HepG2 (cell line): ENCODE data around the gene ARHGEF3. TPM values are rescaled to one million over a fixed set of nuclear protein-coding genes. Genes with fewer than 3 reads are reported as not detected.
A peak's percentile ranks its signal among the peaks of the same experiment; 100 is the strongest.

Experiments used
- BCLAF1 ChIP-seq: fragments of 450-650 bp; IDR thresholded peaks from 2 replicates; pipeline ENCODE4 v1.6.1; 2017; ENCODE audit warnings: mild to moderate bottlenecking
- GATAD2A ChIP-seq: IDR thresholded peaks from 2 replicates; pipeline ENCODE4 v1.6.1; 2016
- HNF1A ChIP-seq, 2 experiments: sonication (generic) in 1 of 2; formaldehyde crosslinking in 1 of 2; IDR thresholded peaks; 2 replicates each; pipeline versions ENCODE4 v1.4.0 to v1.6.1; 2016 to 2020; ENCODE audit warnings: borderline replicate concordance in 1 of 2, low read depth in 1 of 2, mild to moderate bottlenecking in 1 of 2, missing genetic modification reagents in 1 of 2
- PREB ChIP-seq: sonication (generic); formaldehyde crosslinking; IDR thresholded peaks from 2 replicates; pipeline ENCODE4 v1.4.0; 2020; ENCODE audit warnings: missing genetic modification reagents
- TARDBP ChIP-seq: sonication (generic); formaldehyde crosslinking; IDR thresholded peaks from 2 replicates; pipeline ENCODE4 v1.8.0; 2022; ENCODE audit warnings: mild to moderate bottlenecking, missing genetic modification reagents
- THRA ChIP-seq: sonication (generic); formaldehyde crosslinking; IDR thresholded peaks from 2 replicates; pipeline ENCODE4 v1.4.0; 2020; ENCODE audit warnings: missing genetic modification reagents, borderline replicate concordance
- TSC22D2 ChIP-seq: sonication (generic); formaldehyde crosslinking; IDR thresholded peaks from 2 replicates; pipeline ENCODE4 v1.5.1; 2020; ENCODE audit warnings: missing genetic modification reagents, mild to moderate bottlenecking, borderline replicate concordance
- ZHX2 ChIP-seq, 2 experiments: sonication (generic) in 1 of 2; formaldehyde crosslinking in 1 of 2; IDR thresholded peaks; 2 replicates each; pipeline versions ENCODE4 v1.6.1 to v1.9.0; 2014 to 2022; ENCODE audit warnings: antibody characterized with exemption in 1 of 2, borderline replicate concordance in 1 of 2, inconsistent platforms in 1 of 2, low read depth in 1 of 2, missing genetic modification reagents in 1 of 2
- ZNF710 ChIP-seq: sonication (generic); formaldehyde crosslinking; IDR thresholded peaks from 2 replicates; pipeline ENCODE4 v1.5.0; 2020; ENCODE audit warnings: mild to moderate bottlenecking, missing genetic modification reagents, borderline replicate concordance
- polyA plus RNA-seq, 8 experiments: library from polyadenylated mRNA; depleted of rRNA in 3 of 8; stranded (reverse) in 7 of 8; unstranded in 1 of 8; fragments of >200 nt; fragmentation: Illumina TruSeq in 4 of 8; extraction: Trizol in 4 of 8; gene quantifications; 2 replicates each; pipeline versions ENCODE4 v1.2.1 to v1.2.3, GENCODE V29; 2011 to 2016; ENCODE audit warnings: low read depth in 4 of 8, missing spikeins in 1 of 8, mixed read lengths in 1 of 8; ENCODE audit not compliant: insufficient read depth in 1 of 8
- total RNA-seq, 5 experiments: library from RNA; depleted of rRNA; stranded (reverse); fragments of >200 nt; fragmentation: Illumina TruSeq; extraction: Trizol; gene quantifications; 2 replicates each; pipeline ENCODE4 v1.2.3, GENCODE V29; 2016; ENCODE audit warnings: low read depth in 1 of 5

Gene ARHGEF3
- total and polyA plus RNA-seq, 2 of the 13 experiments (the other 11 are each of a cell fraction or from before 2014, with no cell fraction given) = 14.8 to 23.1 TPM

- TF ChIP-seq TSC22D2 = no peak
- TF ChIP-seq GATAD2A (CRISPR knock-in tag) = peak; percentile 98
- peak; percentile 80; the same call in 1 of the 2 replicates for TF ChIP-seq TARDBP (CRISPR knock-in tag)
- TF ChIP-seq ZHX2 (IDR thresholded peaks at IDR 0.05; ENCODE audit: low read depth) = no peak
- TF ChIP-seq ZHX2 (CRISPR knock-in tag; IDR thresholded peaks at IDR 0.05; ENCODE audit: borderline replicate concordance) = no peak
- TF ChIP-seq THRA (CRISPR knock-in tag) = peak; percentile 81; the same call in 1 of the 2 replicates
- no peak for TF ChIP-seq BCLAF1
- peak; percentile 51; the same call in 1 of the 2 replicates for TF ChIP-seq HNF1A (IDR thresholded peaks at IDR 0.05; ENCODE audit: low read depth)
- TF ChIP-seq HNF1A (CRISPR knock-in tag; IDR thresholded peaks at IDR 0.05; ENCODE audit: borderline replicate concordance) = peak; percentile 52; the same call in 1 of the 2 replicates
- TF ChIP-seq ZNF710 (CRISPR knock-in tag) = peak; percentile 89; the same call in 1 of the 2 replicates
- no peak for TF ChIP-seq PREB (CRISPR knock-in tag)
Measured at GRCh38 chr3:56830884-56831283, 29.1 kb upstream of the ARHGEF3 start (continued).
